Gastroesophageal sphincter (tissue), 2 donors: ENCODE results near the gene PIP5KL1.

Experiments used
- POLR2A ChIP-seq, 2 donors: fragments of 450-650 bp; IDR thresholded peaks; one replicate each; pipeline ENCODE4 v1.6.1; 2017; ENCODE audit warnings: antibody characterized with exemption in 2 of 2, mild to moderate bottlenecking in 2 of 2, moderate library complexity in 1 of 2
- POLR2AphosphoS5 ChIP-seq: sonication (generic); formaldehyde crosslinking; IDR thresholded peaks from one replicate; pipeline ENCODE4 v1.6.1; 2017; ENCODE audit warnings: antibody characterized with exemption

DNA sequence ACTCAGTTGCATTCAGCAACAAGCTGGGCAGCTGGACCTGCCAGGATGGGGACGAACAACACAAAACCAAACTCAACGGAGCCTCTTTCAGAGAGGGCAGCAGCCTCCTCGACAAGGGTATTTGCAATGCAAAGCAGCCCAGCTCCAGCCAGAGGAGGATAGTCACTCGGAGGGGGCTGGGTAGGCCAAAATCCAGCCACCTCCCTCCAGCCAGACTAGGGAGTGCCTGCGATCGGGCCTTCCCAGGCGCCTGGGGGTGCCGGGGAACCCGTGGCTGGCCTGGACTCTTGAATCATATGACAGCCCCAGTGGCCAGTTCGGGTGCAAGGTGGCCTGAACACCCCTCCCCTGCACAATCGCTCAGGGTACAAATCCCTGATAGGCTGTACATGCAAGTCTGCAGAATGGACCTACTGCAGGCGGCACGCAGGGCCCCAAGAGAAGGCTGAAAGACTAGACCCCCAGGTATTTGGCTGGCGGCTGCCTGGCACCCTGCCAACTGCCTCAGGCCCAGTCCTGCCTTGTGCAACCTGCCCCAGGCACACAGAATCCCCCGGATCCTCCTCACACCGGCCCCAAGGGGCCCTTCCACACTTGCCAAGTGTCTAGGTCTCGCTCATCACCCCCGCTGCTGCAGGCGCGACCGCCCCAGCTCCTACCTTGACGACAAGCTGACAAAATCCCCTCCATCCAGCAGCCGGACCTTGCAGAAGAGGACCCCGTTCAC is 48.9 kb upstream of the PIP5KL1 start:
- TF ChIP-seq POLR2A (IDR thresholded peaks at IDR 0.05) (peak in 1 of 2 donors; percentile 15), POLR2AphosphoS5 (no peak)
